HG03432 (cell line): Measurements from ENCODE around the gene TTC22.
A peak's percentile ranks its signal among the peaks of the same experiment; 100 is the strongest.

ENCODE experiments used
- ATAC-seq: cut with Tn5 transposase; IDR thresholded peaks from one replicate; pipeline ENCODE4 v1.9.1; 2021; ENCODE audit warnings: mild to moderate bottlenecking, moderate library complexity; ENCODE audit not compliant: unreplicated experiment

Gene TTC22

GRCh38 chr1:54800899-54801759 is at the start of gene TTC22:
Gene TTC22 (minus strand): TSS chr1:54801323. CDS start chr1:54801163, 160 bp downstream.
- peak; percentile 76 for ATAC-seq

- no peak for ATAC-seq
Observed at GRCh38 chr1:54850737-54851136, 49.6 kb upstream of the TTC22 start.

GRCh38 chr1:54850069-54850730 is 49.1 kb upstream of the TTC22 start:
- ATAC-seq = no peak

- ATAC-seq = no peak
Observed at GRCh38 chr1:54849219-54850068, 48.3 kb upstream of the TTC22 start.

GRCh38 chr1:54848134-54848948 is 47.2 kb upstream of the TTC22 start:
- no peak for ATAC-seq

- no peak for ATAC-seq
Observed at GRCh38 chr1:54846716-54847284, 45.7 kb upstream of the TTC22 start.

- no peak for ATAC-seq
Observed at GRCh38 chr1:54846301-54846700, 45.2 kb upstream of the TTC22 start.

GRCh38 chr1:54845772-54846171 is 44.6 kb upstream of the TTC22 start:
- ATAC-seq = no peak

GRCh38 chr1:54844564-54844963 is 43.4 kb upstream of the TTC22 start:
- no peak for ATAC-seq

- no peak for ATAC-seq
Observed at GRCh38 chr1:54843449-54843848, 42.3 kb upstream of the TTC22 start.

GRCh38 chr1:54842963-54843362 is 41.8 kb upstream of the TTC22 start:
- ATAC-seq = no peak

GRCh38 chr1:54842206-54842915 is 41.2 kb upstream of the TTC22 start:
- no peak for ATAC-seq

- no peak for ATAC-seq
Observed at GRCh38 chr1:54839824-54840223, 38.7 kb upstream of the TTC22 start.

- ATAC-seq = no peak
Observed at GRCh38 chr1:54838565-54839180, 37.5 kb upstream of the TTC22 start.

- no peak for ATAC-seq
Observed at GRCh38 chr1:54837002-54837853, 36.1 kb upstream of the TTC22 start.

GRCh38 chr1:54836594-54836993 is 35.5 kb upstream of the TTC22 start:
- ATAC-seq = no peak

GRCh38 chr1:54835970-54836369 is 34.8 kb upstream of the TTC22 start:
- no peak for ATAC-seq
